GM12892 (cell line): Measurements from ENCODE around the gene TPR.

Experiments
- DNase-seq: peaks from one replicate; pipeline ENCODE4 v3.0.0; 2011; ENCODE audit not compliant: insufficient read length
- FAIRE-seq: peaks from 2 replicates; lab custom pipeline; 2011; peaks lifted over from hg19 to GRCh38; lab: Jason Lieb, UNC
- POLR2A ChIP-seq: IDR thresholded peaks from 2 replicates; pipeline ENCODE4 v1.6.1; 2011; ENCODE audit warnings: low read depth, low read length, control low read depth
- POLR2AphosphoS5 ChIP-seq: IDR thresholded peaks from 2 replicates; pipeline ENCODE4 v1.6.1; 2011; ENCODE audit warnings: low read depth, low read length, control low read depth
- TAF1 ChIP-seq: IDR thresholded peaks from 2 replicates; pipeline ENCODE4 v1.6.1; 2011; ENCODE audit warnings: low read depth, mild to moderate bottlenecking, control low read depth, low read length, borderline replicate concordance

Gene TPR

GRCh38 chr1:186298851-186299250 is 76.2 kb downstream of the TPR start:
- TF ChIP-seq POLR2AphosphoS5 (no peak), POLR2A (no peak), TAF1 (no peak)
- DNase-seq (no peak), FAIRE-seq (no peak)

GRCh38 chr1:186297439-186298045 is 77.5 kb downstream of the TPR start:
- no peak for FAIRE-seq
- TF ChIP-seq POLR2A (no peak), POLR2AphosphoS5 (no peak), TAF1 (no peak)
- no peak for DNase-seq

DNA sequence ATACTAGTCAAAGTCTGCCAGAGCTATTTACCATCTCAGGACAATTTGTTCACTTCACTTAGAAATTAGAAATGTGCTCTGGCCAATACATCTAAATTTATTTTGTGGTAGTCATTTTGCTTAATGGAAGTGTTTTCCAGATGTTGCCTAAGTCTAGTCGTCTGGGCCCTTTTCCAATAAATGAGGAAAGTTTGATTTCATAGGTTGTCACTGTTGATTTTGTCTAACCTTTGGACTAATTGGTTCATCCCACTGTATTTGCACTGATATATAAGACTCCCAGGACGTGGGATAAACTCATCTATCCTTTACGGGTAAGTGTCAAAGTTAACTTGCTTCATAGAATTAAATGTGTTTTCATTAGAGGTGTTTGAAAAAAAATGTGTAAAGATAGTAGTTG is 79.1 kb downstream of the TPR start, which contains the start of gene PRG4:
TSS of gene PRG4 (plus strand) at position 300 of the 400 bp plus-strand sequence.
- FAIRE-seq (no peak), DNase-seq (no peak)
- TF ChIP-seq POLR2AphosphoS5 (no peak), TAF1 (no peak), POLR2A (no peak)

DNA sequence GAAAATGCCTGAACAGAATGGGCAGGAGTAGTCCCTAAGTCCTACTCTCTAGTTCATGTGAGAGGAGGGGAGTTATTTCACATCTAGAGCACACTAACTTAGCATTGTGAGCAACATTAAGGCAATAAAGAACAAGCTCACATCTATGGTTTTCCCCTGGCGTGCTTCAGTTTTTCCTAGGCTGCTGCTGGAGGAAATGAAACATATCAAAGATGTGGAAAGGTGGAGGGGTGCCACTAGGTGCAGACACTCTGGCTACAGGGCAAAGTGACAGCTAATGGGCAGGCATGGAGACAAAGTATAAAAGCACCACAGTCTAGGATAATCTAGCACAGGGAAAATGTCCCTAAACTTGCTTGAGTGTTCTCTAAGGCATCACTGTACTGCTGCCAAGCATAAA is 82.2 kb downstream of the TPR start:
- DNase-seq (no peak), FAIRE-seq (no peak)
- TF ChIP-seq POLR2A (no peak), TAF1 (no peak), POLR2AphosphoS5 (no peak)

GRCh38 chr1:186291271-186291670 is 83.8 kb downstream of the TPR start:
- FAIRE-seq (no peak), DNase-seq (no peak)
- TF ChIP-seq POLR2AphosphoS5 (no peak), POLR2A (no peak), TAF1 (no peak)

DNA sequence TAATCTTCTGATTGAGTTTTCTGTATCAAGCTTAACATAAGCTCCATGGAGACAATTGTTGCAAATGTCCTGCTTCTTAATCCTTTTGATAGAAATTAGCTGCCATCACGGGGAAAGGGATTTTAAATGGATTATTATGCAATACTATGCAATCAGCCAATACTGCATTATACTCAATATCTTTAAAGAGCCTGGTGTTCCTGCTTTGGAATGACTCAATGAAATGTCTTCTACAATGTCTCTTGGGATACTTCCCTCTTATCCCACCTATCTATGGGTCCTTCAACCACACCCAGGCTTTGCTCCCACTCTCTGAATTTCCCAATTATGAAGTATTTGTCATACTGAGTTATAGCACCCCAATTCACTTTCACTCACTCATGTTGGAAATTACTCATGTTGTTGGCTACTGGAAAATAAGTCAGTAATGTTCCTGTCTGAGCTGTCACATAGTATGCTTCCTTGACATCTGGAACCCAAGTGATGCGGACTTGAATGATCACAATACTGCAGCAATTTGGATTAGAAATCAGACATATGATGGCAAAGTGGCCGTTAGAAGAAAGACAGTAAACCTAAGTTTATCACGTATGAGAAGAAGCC is 85.0 kb downstream of the TPR start:
- no peak for TF ChIP-seq TAF1
- no peak for TF ChIP-seq POLR2AphosphoS5
- TF ChIP-seq POLR2A, result no peak
- DNase-seq, result no peak
- FAIRE-seq, result no peak

GRCh38 chr1:186286615-186287315 is 88.3 kb downstream of the TPR start:
- FAIRE-seq (no peak), DNase-seq (no peak)
- TF ChIP-seq POLR2A, result no peak
- TF ChIP-seq TAF1, result no peak
- no peak for TF ChIP-seq POLR2AphosphoS5

- DNase-seq, result no peak
These were observed 91.7 kb downstream of the TPR start for GRCh38 chr1:186283374-186283773.

DNA sequence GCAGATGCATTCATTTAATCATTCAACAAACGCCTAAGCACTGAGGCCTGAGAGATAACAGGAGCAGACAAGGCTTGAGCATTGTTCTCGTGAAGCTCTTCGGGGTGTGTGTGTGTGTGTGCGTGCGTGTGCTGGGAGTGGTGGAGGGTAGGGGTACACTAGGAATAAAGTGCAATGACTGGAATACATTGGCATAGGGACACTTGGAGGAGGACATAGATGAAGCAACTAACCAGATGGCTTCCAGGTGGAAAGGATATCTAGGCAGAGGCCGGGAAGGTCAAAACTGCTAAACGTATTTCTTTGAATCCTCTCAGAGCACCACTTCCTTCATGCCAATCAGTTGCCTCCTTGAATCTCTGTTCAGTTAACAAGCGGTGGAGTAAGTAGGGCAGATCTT is 92.6 kb downstream of the TPR start:
- FAIRE-seq, result no peak
- no peak for DNase-seq
- TF ChIP-seq POLR2A (no peak), TAF1 (no peak), POLR2AphosphoS5 (no peak)

More at GRCh38 chr1:186283374-186283773, 91.7 kb downstream of the TPR start:
- no peak for FAIRE-seq
- no peak for TF ChIP-seq POLR2AphosphoS5
- no peak for TF ChIP-seq POLR2A
- TF ChIP-seq TAF1, result no peak

- TF ChIP-seq POLR2AphosphoS5 (no peak), POLR2A (no peak), TAF1 (no peak)
- FAIRE-seq (no peak), DNase-seq (no peak)
These were observed 99.2 kb downstream of the TPR start for GRCh38 chr1:186275822-186276221.

- FAIRE-seq (no peak), DNase-seq (no peak)
- no peak for TF ChIP-seq POLR2A
- no peak for TF ChIP-seq TAF1
- no peak for TF ChIP-seq POLR2AphosphoS5
These were observed 102.6 kb downstream of the TPR start for GRCh38 chr1:186272486-186272885.
